ENCODE measurements around the gene PHF23.

The PHF23 gene

DNA sequence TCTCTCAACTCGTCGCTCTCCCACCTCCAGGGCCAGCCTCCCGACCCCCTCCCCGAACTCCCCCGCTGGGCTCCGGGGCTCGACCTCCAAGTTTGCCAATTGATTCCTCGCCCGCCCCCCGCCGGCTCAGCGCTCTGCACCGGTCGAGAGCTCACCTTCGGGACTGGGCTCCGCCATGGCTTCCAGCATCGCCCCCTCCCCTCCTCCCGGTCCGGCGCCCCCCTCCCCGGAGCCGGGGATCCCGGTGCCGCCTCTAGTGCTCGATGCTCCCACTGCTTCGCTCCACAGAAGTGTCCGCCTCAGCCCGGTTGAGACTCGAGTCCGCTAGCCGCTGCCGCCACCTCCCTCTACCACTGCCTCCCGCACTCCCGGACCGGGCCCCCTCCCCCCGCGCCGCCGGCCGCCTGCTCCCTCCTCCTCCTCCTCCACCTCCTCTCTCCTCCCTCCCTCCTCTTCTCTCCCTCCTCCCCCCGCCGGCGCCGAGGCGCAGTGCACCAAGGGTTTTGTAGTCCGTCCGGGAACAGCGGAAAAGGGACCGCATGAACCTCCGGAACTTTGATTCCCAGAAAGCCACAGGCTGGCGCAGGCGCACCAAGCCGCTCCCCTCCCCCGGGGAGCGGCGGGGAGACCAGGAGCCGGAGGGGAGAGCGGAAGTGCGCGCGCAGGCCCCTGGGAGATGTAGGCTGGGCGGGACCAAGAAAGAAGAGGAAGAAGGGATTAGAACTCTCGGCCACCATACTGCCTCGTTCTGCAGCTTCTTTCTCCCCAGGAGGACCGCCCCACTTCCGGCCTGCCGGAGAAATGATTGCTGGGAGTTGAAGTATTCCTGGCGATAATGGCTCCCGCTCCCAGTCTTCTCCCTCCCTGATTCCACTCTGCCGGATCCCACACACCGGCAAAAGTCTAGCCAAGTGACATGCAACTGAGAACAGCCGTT lies at the start of gene PHF23:
Gene PHF23 (minus strand): TSS at position 367 of the 937 bp plus-strand sequence. CDS start 178 bp downstream, at position 189.
- DNase-seq (ENCODE audit: extremely low read depth in 1 of 2, low read depth in 1 of 2): peak; percentile 96

DNA sequence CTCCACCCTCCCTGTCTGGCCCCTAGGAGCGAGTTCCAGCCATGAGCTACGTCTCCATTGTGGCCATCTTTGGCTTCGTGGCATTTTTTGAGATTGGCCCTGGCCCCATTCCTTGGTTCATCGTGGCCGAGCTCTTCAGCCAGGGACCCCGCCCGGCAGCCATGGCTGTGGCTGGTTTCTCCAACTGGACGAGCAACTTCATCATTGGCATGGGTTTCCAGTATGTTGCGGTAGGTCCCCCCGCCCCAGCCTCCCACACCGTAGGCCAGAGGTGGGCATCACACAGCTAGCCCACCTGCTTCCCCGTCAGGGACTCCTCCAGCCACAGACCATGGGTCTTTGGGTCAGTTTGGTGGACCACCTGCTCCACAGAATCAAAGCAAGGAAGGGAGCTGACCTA lies 46.4 kb upstream of the PHF23 start:
- DNase-seq (ENCODE audit: extremely low read depth in 1 of 2, low read depth in 1 of 2): no peak

DNA sequence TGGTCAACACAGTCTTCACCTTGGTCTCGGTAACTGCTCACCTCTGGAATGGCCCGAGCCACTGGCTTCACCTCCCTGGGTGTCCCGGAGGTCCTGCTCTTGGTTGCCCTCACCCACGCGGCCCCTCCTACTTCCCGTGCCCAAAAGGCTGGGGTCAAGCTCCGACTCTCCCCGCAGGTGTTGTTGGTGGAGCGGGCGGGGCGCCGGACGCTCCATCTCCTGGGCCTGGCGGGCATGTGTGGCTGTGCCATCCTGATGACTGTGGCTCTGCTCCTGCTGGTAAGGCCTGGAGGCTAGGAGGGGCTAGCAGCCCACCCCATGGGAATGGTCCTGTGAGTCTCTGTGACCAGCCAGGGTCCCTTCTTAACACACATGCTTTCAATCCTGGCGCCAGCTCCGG lies 45.7 kb upstream of the PHF23 start:
- DNase-seq (ENCODE audit: extremely low read depth in 1 of 2, low read depth in 1 of 2): no peak

DNA sequence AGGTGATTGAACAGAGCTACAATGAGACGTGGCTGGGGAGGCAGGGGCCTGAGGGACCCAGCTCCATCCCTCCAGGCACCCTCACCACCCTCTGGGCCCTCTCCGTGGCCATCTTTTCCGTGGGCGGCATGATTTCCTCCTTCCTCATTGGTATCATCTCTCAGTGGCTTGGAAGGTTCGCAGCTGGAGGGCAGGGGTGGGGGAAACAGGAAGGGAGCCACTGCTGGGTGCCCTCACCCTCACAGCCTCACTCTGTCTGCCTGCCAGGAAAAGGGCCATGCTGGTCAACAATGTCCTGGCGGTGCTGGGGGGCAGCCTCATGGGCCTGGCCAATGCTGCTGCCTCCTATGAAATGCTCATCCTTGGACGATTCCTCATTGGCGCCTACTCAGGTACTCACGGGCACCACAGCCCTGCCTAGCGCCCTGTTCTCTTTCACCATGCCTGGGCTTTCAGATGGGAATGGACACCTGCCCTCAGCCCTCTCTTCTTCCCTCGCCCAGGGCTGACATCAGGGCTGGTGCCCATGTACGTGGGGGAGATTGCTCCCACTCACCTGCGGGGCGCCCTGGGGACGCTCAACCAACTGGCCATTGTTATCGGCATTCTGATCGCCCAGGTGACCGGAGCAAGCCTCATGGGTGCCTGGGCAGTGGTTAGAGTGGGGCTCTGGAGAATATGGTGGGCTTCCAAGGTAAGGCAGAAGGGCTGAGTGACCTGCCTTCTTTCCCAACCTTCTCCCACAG lies 44.4 kb upstream of the PHF23 start:
- DNase-seq (ENCODE audit: extremely low read depth in 1 of 2, low read depth in 1 of 2): no peak

DNA sequence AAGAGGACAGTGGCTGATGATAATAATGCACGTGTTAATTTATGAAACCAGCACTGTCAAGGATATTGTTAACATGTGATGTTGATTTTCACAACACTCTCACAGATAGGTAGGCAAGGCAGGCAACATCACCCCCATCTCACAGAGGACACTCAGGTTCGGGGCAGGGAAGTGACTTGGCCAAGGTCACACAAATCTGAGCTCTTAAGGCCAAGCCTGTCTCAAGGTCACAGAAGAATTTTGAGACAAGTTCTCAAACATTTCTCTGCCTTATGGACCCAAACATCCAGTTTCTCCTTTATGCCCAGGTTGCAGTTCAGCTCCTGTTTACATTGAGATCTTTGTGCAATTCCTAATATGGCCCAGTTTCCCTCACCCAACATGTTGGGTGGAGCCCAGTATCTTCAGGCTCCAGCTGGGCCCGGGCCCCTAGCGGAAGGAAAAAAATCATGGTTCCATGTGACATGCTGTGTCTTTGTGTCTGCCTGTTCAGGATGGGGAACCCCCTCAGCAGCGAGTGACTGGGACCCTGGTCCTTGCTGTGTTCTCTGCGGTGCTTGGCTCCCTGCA lies 43.6 kb upstream of the PHF23 start:
- DNase-seq (ENCODE audit: extremely low read depth in 1 of 2, low read depth in 1 of 2): no peak

DNA sequence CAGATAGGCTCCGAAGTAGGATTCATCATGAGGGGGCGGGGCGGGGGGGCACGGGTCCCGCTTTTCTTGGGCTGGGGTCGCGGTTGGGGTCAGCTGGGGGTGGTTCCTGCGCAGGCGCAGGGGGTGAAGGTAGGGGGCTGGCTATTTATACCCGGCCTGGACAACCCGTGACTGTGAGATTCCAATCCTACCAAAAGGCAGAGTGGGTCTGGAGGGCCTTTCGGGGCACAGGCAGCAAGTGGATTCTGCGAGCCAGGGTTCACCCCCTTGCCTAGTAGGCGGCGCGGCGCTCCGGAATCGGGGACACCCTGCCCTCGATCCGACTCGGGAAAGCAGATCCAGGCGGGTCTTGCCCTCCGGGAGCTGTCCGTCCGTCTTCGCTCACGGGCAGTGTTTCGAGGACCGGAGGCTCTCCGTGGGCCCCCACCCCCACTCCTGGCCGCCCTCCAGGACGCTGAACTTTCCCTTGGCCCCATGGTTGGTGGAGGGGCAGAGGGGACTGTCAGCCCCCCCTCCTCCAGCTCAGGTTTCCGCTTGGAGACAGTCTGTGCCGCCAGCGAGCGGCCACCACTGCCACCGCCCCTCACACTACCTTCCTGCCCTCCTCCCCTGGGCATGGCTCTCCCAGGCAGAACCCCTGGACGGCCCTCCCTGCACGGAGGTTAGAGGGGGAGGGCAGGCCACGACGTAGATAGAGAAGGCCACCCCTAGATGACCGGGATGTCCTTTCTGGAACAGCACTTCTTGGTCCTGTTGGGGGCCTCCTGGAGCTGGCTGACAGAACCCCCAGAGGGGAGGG lies 42.9 kb upstream of the PHF23 start:
- no peak for DNase-seq (ENCODE audit: extremely low read depth in 1 of 2, low read depth in 1 of 2)

DNA sequence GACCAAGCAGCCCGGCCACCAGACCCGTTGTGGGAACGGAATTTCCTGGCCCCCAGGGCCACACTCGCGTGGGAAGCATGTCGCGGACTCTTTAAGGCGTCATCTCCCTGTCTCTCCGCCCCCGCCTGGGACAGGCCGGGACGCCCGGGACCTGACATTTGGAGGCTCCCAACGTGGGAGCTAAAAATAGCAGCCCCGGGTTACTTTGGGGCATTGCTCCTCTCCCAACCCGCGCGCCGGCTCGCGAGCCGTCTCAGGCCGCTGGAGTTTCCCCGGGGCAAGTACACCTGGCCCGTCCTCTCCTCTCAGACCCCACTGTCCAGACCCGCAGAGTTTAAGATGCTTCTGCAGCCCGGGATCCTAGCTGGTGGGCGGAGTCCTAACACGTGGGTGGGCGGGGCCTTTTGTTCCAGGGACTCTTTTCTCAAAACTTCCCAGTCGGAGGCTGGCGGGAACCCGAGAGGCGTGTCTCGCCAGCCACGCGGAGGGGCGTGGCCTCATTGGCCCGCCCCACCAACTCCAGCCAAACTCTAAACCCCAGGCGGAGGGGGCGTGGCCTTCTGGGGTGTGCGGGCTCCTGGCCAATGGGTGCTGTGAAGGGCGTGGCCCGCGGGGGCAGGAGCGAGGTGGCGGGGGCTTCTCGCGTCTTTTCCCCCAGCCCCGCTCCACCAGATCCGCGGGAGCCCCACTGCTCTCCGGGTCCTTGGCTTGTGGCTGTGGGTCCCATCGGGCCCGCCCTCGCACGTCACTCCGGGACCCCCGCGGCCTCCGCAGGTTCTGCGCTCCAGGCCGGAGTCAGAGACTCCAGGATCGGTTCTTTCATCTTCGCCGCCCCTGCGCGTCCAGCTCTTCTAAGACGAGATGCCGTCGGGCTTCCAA lies 42.1 kb upstream of the PHF23 start, which contains the start of gene SLC2A4:
Gene SLC2A4 (plus strand): TSS at position 645 of the 879 bp plus-strand sequence. CDS start 217 bp downstream, at position 862.
- peak; percentile 78 to 90 for DNase-seq (ENCODE audit: extremely low read depth in 1 of 2, low read depth in 1 of 2)

DNA sequence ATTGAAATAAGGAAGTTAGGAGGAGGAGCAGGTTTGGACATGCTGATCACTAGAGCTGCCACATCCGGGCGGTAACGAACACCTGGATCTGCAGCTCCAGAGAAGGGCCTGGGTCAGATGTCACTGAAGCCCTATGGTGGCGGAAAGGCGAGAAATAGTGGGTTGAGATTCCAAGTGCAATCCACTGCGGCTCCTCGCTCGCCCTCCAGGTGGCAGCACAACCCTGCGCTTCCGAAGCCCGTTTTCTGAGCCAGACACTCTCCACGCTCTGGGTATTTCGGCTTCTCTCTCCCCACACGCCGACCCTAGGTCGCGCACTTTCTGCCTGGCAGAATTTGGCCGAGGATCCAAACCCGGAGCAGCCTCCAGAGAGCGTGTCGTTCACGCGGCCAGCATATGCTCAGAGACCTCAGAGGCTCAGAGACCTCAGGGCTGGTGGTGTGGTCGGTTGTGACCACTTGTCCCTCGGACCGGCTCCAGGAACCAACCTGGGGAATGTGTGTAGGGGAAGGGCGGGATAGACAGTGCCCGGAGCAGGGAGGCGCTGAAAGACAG lies 41.3 kb upstream of the PHF23 start:
- peak; percentile 60 to 67 for DNase-seq (ENCODE audit: extremely low read depth in 1 of 2, low read depth in 1 of 2)

DNA sequence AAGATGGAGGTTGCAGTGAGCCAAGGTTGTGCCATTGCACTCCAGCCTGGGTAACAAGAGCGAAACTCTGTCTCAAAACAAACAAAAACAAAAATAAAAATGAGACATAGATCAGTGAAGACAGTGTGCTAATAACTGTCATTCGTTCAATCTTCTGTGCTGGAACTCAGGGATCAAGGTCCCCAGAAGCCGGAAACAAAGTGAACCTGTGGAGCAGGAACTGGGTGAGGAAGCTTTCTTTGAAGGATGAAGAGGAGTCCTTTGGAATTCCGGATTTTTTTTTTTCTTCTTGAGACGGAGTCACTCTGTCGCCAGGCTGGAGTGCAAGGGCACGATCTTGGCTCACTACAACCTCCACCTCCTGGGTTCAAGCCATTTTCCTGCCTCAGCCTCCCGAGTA lies 40.2 kb upstream of the PHF23 start:
- DNase-seq (ENCODE audit: extremely low read depth in 1 of 2, low read depth in 1 of 2): no peak

DNA sequence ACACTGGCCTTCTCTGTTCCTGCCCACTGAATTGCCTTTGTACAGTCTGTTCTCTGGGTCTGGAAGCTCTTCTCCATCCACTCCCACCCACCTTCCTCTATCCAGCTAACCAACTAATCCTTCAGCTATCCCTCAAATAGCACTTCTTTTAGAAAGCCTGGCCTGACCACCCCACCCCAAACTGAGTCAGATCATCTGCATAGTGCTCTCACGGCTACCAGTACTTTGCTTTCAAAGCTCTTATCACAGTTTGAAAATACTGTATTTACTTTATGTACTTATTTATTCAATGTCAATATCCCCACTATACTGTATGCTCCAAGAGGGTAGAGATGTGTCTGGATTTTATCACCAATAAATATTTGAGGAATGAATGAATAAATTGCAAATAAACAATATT lies 27.5 kb upstream of the PHF23 start:
- DNase-seq (ENCODE audit: extremely low read depth in 1 of 2, low read depth in 1 of 2): no peak

DNA sequence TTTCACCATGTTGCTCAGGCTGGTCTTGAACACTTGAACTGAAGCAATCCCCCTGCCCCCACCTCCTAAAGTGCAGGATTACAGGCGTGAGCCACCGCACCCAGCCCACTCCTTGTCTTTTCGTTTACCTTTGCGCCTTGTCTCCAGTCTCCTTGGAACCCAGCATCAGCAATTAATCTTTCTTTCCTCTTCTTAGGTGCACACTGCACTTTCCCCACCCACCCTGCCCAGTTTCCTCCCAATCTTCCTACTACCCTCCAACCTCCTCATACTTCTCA lies 24.5 kb upstream of the PHF23 start:
- DNase-seq (ENCODE audit: extremely low read depth in 1 of 2, low read depth in 1 of 2): no peak

DNA sequence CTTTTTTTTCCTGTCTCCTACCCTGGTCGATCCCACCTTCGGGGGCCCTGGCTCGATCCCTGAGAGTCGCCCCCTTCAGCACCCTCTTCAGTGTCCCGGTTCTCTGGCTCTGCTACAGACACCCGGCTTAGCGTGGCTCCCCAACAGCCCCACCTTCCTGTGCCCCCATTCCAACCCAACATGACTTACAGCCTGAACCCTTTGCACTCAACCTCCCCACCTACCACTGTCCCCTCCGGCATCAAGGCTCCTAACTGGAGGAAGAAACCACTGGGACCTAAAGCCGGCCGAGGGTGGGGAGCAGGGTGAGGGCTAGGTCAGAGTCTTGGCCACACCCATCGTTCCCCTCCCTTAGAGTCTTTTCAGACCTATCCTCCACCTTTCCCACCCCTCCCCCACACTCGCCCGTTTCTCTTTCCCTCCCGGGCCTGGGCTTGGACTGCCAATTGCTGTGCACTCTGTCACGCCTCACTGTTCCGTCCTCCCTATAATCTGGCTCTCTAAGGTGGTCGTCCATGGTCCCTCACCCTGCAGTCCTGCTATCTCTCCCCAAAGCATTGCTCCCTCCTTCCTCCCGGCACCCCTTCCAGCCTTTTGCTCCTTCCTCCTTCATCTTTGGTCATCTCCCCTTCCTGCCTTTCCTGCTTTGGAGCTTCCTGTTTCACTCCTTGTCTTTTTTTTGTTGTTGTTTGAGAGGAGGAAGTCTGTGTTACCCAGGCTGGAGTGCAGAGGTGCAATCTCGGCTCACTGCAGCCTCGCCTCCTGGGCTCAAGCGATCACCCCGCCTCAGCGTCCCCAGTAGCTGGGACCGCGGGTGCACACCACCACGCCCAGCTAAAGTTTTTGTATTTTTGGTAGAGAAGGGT lies 23.9 kb upstream of the PHF23 start:
- DNase-seq (ENCODE audit: extremely low read depth in 1 of 2, low read depth in 1 of 2): no peak

DNA sequence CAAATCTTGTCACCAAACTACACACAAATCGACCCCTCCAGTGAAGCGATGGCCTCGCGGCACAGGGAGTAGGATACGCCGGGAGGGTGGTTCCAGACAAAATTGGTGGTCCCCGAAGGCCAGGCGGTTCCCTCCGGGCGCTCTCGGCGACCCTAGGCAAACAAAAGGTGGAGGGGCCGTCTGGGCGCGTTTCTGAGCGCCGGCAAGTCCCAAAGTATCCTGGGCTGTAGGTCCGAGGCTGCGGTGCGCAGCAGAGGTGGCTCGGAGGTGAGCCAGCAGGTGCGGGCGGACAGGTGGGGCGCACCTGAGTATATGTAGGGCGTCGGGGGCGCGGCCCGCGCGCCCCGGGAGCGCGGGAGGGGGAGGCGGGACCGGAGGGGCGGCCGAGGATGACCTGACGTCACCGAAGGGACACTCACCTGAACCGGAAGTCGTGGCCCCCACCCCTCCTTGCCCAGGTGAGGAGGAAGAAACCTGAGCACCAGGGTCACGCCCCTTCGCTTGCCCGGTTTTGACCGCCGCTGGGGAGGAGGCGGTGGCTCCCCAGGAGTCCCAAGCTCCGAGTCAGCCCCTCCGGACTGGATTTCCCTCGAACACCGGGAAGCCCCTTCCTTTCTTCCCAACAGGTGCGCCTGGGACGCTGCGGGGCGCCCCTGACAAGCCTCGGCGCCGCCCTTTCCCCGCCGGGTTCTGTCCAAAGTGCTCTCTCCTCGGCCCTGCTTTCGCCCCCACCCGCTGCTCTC lies 23.1 kb upstream of the PHF23 start, which contains the start of gene CLDN7:
Gene CLDN7 (minus strand): TSS at position 287 of the 743 bp plus-strand sequence. CDS start 435 bp downstream, outside the sequence.
- DNase-seq (ENCODE audit: extremely low read depth in 1 of 2, low read depth in 1 of 2): no peak

DNA sequence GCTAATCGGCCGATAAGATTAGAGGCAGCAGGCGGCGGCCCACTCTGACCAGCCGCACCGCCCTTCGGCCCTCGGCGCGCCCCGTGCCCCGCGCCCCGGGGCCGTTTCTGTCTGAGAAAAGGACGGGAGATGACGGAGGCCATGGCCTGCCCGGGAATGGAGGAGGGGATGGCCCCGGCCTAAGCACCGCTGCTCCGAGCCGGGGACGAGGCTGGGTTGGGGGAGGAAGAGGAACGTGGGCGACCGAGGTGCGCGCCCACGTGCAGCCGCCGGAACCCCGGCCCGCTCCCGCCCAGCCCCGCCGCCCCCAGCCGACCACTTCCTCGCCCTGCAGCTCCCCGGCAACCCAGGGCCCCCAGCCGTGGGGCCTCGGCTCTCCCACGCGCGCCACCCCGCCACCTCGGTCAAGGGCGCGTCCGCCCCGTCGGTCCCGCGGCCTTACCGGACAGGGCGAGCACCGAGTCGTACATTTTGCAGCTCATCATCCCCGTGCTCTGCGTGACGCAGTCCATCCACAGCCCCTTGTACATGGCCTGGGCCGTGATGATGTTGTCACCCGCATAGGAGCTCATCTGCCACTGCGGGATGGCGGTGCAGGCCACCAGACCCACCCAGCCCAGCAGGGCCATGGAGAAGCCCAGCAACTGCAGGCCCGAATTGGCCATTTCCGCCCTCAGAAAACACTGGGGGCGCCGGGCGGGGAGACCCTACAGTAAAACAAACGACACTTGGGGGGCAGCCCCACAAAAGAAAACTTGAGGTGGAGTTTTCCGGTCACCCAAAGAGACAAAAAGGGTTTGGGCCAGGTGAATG lies 22.3 kb upstream of the PHF23 start:
- DNase-seq (ENCODE audit: extremely low read depth in 1 of 2, low read depth in 1 of 2): no peak

DNA sequence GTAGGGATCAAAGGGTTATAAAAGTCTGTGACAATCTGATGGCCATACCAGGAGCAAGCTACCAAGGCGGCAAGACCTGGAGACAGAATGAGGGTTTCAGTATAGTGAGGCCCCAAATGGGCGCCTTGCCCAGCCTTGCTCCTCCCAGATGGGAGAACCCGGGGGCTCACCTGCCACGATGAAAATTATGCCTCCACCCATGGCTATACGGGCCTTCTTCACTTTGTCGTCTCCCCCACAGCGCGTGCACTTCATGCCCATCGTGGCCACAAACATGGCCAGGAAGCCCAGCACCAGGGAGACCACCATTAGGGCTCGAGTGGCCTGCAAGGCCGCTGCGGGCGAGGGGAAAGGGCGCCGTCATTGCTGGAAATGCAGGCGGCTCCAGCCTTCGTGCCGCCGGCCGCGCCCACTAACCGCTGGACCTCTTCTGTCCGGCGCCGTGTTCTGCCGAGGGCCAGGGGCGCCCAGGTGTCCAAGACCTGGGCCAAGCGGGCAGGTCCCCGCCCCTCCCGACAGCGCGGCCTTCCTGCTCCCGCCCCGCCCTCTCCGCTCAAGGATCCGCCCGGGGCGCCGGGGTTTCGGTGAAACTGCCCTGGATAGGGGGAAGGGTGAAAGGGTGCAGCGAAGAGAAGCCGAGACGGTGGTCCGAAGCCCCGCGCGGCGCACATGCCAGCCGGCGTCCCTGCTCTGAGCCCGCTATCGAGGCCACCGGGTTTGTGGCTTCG lies 21.6 kb upstream of the PHF23 start:
- DNase-seq (ENCODE audit: extremely low read depth in 1 of 2, low read depth in 1 of 2): no peak

DNA sequence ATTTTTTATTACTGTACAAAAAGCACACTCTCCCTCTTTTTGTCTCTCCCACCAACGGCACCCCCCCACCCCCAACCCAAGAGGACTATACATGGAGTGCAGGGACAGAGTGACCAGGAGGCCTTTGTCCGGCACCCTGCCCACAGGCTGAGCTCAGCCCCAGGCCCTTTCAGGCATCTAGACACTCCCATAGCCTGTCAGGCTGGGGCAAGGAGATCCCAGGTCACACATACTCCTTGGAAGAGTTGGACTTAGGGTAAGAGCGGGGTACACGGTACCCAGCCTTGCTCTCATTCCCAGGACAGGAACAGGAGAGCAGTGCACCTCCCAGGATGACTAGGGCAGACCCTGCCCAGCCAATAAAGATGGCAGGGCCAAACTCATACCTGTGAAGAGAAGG lies 20.9 kb upstream of the PHF23 start:
- no peak for DNase-seq (ENCODE audit: extremely low read depth in 1 of 2, low read depth in 1 of 2)

DNA sequence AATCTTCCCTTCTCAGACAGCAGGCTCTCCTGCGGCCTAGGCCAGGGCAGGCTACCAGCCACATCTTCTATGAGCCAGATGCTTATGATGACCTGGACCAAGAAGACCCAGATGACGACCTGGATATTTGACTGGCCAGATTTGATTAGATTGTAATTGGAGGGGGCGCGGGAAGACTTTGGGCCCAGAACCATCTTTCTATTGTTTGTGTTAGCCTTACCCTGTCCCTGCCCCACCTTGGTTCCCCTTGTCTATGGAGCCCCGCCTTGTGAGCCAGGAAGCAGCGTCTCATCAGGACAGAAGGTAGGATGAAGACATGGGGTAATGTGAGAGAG lies 20.3 kb upstream of the PHF23 start:
- DNase-seq (ENCODE audit: extremely low read depth in 1 of 2, low read depth in 1 of 2): no peak
